Caco-2 (cell line): ENCODE measurements around the gene RAB21. TPM values are rescaled to one million over a fixed set of nuclear protein-coding genes. Genes with fewer than 3 reads are reported as not detected.

Source experiments
- BruUV-seq: library from RNA; stranded (reverse); fragments of 400-500 nt; replicated peaks from 2 replicates; lab custom pipeline; 2021; lab: Mats Ljungman, UMichigan
- CTCF ChIA-PET: fragments of 300-600 bp; sonication (Branson Sonifier 250); formaldehyde crosslinking; loops from one replicate; lab custom pipeline; 2022; ENCODE audit warnings: antibody characterized with exemption; lab: Charles Lee
- POLR2A ChIA-PET: fragments of 300-600 bp; sonication (Branson Sonifier 250); formaldehyde crosslinking; loops from one replicate; lab custom pipeline; 2022; ENCODE audit warnings: antibody characterized with exemption; lab: Charles Lee
- DNase-seq, 2 experiments: peaks; one replicate each; pipeline versions ENCODE4 v3.0.0 to v3.0.0-alpha.2; 2020 to 2022
- H3K27me3 ChIP-seq: replicated peaks from 2 replicates; pipeline ENCODE4 v1.6.0; 2011; ENCODE audit warnings: low read length; ENCODE audit not compliant: control insufficient read depth, insufficient read depth
- H3K36me3 ChIP-seq: 2 replicates; pipeline ENCODE4 v1.5.1; 2011; ENCODE audit warnings: low read length; ENCODE audit not compliant: control insufficient read depth, insufficient read depth
- H3K4me1 ChIP-seq: fragments of 250-450 bp; sonication (Bioruptor Pico); 2 replicates; pipeline ENCODE4 v1.5.1; 2020; ENCODE audit warnings: mild to moderate bottlenecking
- H3K4me3 ChIP-seq: 2 replicates; pipeline ENCODE4 v1.5.1; 2011; ENCODE audit warnings: low read depth, mild to moderate bottlenecking, control low read depth, low read length
- H3K9me3 ChIP-seq: fragments of 250-450 bp; sonication (Bioruptor Pico); 2 replicates; pipeline ENCODE4 v1.5.1; 2020; ENCODE audit warnings: mild to moderate bottlenecking, moderate library complexity
- H3K27ac Mint-ChIP-seq: one replicate; pipeline ENCODE4 v1.8.0; 2022; ENCODE audit warnings: mixed read lengths; ENCODE audit not compliant: unreplicated experiment
- H3K27me3 Mint-ChIP-seq: one replicate; pipeline ENCODE4 v1.8.0; 2022; ENCODE audit warnings: mixed read lengths; ENCODE audit not compliant: insufficient read depth, unreplicated experiment
- H3K36me3 Mint-ChIP-seq: one replicate; pipeline ENCODE4 v1.8.0; 2022; ENCODE audit warnings: mild to moderate bottlenecking, mixed read lengths; ENCODE audit not compliant: insufficient read depth, unreplicated experiment
- H3K4me1 Mint-ChIP-seq: one replicate; pipeline ENCODE4 v1.8.0; 2022; ENCODE audit warnings: low read depth, mixed read lengths; ENCODE audit not compliant: unreplicated experiment
- H3K4me3 Mint-ChIP-seq: one replicate; pipeline ENCODE4 v1.8.0; 2022; ENCODE audit warnings: mild to moderate bottlenecking, moderate library complexity, mixed read lengths; ENCODE audit not compliant: unreplicated experiment
- H3K9me3 Mint-ChIP-seq: one replicate; pipeline ENCODE4 v1.8.0; 2022; ENCODE audit warnings: mixed read lengths; ENCODE audit not compliant: unreplicated experiment
- intact Hi-C: fragments of 100-400 bp; cut with micrococcal nuclease; formaldehyde crosslinking; loops from one replicate; pipeline ENCODE4 v1.10.0; 2022; ENCODE audit not compliant: unreplicated experiment
- total RNA-seq: library from RNA; stranded (reverse); gene quantifications from 2 replicates; pipeline ENCODE4 v1.2.3, GENCODE V29; 2022
- TF ChIP-seq, protein P1 (sequence below), 2 experiments: fragments of 200-600 bp in 1 of 2; IDR thresholded peaks; 1 replicate in 1 of 2; 2 replicates in 1 of 2; pipeline versions ENCODE4 v1.5.1 to v1.8.0; 2011 to 2022; ENCODE audit warnings: antibody characterized with exemption in 1 of 2, control low read depth in 1 of 2, inconsistent platforms in 1 of 2, low read depth in 1 of 2, low read length in 1 of 2, mild to moderate bottlenecking in 1 of 2, moderate library complexity in 1 of 2; ENCODE audit not compliant: insufficient read depth in 1 of 2, severe bottlenecking in 1 of 2, unreplicated experiment in 1 of 2

Gene RAB21
- total RNA-seq, 1 experiment from 2014 or later = 72.0 TPM

DNA sequence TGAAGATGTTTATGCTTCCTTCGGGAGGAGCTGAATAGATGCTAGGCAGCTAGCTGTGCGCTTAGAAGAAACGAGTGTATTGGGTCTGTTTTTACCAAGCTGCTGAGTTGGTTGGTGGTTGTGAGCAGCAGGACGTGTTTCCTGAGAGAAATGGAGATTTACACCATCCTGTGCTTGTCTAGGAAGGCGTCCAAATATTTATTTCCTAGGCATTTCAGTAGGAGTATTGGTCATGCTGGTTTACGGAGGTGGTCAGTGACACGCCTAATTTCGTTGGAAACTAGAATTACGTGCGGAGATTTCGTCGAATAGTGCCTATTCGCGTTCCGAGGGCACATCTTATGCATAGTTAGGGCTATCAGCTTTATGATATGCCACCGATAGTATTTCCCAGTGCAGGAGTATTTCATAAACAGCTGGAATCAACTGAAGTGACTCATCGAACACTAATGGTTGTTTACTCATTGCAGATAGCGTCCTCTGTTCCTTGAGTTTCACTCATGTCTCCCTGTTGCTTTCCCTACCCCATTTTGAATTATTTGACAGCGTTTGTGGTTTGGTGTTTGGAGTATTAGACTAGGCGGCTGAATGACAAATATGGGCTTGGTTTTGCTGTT lies 85.7 kb downstream of the RAB21 start:
- TF ChIP-seq, protein P1, sequence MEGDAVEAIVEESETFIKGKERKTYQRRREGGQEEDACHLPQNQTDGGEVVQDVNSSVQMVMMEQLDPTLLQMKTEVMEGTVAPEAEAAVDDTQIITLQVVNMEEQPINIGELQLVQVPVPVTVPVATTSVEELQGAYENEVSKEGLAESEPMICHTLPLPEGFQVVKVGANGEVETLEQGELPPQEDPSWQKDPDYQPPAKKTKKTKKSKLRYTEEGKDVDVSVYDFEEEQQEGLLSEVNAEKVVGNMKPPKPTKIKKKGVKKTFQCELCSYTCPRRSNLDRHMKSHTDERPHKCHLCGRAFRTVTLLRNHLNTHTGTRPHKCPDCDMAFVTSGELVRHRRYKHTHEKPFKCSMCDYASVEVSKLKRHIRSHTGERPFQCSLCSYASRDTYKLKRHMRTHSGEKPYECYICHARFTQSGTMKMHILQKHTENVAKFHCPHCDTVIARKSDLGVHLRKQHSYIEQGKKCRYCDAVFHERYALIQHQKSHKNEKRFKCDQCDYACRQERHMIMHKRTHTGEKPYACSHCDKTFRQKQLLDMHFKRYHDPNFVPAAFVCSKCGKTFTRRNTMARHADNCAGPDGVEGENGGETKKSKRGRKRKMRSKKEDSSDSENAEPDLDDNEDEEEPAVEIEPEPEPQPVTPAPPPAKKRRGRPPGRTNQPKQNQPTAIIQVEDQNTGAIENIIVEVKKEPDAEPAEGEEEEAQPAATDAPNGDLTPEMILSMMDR (IDR thresholded peaks at IDR 0.05; ENCODE audit: insufficient read depth in 1 of 2, low read depth in 1 of 2, low read length in 1 of 2, severe bottlenecking in 1 of 2, unreplicated experiment in 1 of 2) = no peak
- Mint-ChIP-seq H3K9me3 (no peaks in the 10 kb centered on the region), H3K27me3 (no peaks in the 10 kb centered on the region), H3K36me3 (peaks cover 10% of the 10 kb centered on the region), H3K4me3 (peak overlapping the region; percentile 96), H3K4me1 (peaks cover 6% of the 10 kb centered on the region), H3K27ac (peak overlapping the region; percentile 99)
- no peaks in the 10 kb centered on the region for H3K27me3 ChIP-seq
- H3K4me3 ChIP-seq = peak overlapping the region; percentile 73
- intact Hi-C loops = no loop called here
- BruUV-seq = no TSS peak
- no peaks in the 10 kb centered on the region for H3K36me3 ChIP-seq
- 0 out of 2 replicates have a peak, but pooled peaks cover 9% of the 10 kb centered on the region for H3K4me1 ChIP-seq
- no peaks in the 10 kb centered on the region for H3K9me3 ChIP-seq
- CTCF ChIA-PET = no interaction called here
- DNase-seq = peak in 1 of 2 experiments; percentile 29
- POLR2A ChIA-PET = interaction anchor here (1.3 kb wide), 1 partner anchor 86 kb away, joined by 3 read pairs; the partner anchor contains the start of gene RAB21

DNA sequence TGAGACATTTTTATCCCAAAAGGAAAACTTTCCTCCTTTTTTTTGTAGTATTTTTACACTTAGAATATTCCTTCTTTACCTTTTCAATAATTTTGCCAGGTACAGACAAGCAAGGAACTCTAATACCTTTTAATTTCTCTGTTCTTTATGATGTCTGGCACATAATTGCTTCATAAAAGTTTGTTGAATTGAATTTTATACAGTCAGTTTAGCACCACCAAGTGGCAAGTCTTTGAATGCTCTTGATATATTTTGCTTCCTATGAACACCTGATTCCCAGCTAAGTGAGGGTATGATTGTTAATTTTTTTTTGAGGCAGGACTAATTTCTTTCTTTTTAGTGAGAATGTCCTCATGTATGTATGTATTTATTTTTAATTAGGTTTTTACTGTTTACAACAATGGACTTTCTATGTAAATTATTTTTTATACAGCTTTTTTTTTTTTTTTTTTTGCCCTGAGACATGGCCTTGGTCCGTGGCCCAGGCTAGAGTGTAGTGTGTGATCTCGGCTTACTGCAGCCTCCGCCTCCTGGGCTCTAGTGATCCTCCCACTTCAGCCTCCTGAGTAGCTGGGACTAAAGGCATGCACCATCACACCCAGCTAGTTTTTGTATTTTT lies 91.8 kb downstream of the RAB21 start:
- no peak overlapping the region for H3K4me3 Mint-ChIP-seq
- no peaks in the 10 kb centered on the region for H3K27me3 Mint-ChIP-seq
- intact Hi-C loops = loop anchor here (1.0 kb wide), 1 partner anchor 66 kb away; no protein-coding TSS in a partner anchor
- Histone ChIP-seq H3K36me3 (no peaks in the 10 kb centered on the region), H3K27me3 (no peaks in the 10 kb centered on the region), H3K4me1 (no peaks in the 10 kb centered on the region), H3K9me3 (no peaks in the 10 kb centered on the region), H3K4me3 (no peak overlapping the region)
- TF ChIP-seq, protein P1 (IDR thresholded peaks at IDR 0.05; ENCODE audit: insufficient read depth in 1 of 2, low read depth in 1 of 2, low read length in 1 of 2, severe bottlenecking in 1 of 2, unreplicated experiment in 1 of 2) = peak; percentile 40 to 55
- POLR2A ChIA-PET = no interaction called here
- no peaks in the 10 kb centered on the region for H3K9me3 Mint-ChIP-seq
- peaks cover 6% of the 10 kb centered on the region for H3K36me3 Mint-ChIP-seq
- peaks cover 2% of the 10 kb centered on the region for H3K4me1 Mint-ChIP-seq
- DNase-seq = peak in 1 of 2 experiments; percentile 12
- H3K27ac Mint-ChIP-seq = no peak overlapping the region
- CTCF ChIA-PET = interaction anchor here (0.5 to 0.6 kb wide), 5 partner anchors 19 to 403 kb away, joined by 3 to 4 read pairs (median 3); no protein-coding TSS in a partner anchor
- BruUV-seq = no TSS peak

DNA sequence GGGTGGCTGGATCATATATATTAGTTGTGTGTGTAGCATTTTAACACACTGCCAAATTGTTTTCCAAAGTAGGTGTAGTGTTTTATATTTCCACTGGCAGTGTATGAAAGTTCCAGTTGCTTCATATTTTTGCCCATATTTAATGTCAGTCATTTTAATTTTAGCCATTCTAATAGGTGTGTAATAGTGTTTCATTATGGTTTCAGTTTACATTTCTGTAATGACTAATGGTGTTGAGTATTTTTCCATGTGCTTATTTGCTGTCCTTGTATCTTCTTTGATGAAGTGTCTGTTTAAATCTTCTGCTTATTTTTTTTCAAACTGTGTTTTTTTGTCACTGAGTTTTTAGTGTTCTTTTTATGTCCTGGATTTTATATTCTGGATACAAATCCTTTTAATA lies 93.5 kb downstream of the RAB21 start:
- no peaks in the 10 kb centered on the region for H3K27me3 ChIP-seq
- Mint-ChIP-seq H3K4me1 (no peaks in the 10 kb centered on the region), H3K4me3 (no peak overlapping the region), H3K9me3 (no peaks in the 10 kb centered on the region), H3K27ac (no peak overlapping the region), H3K27me3 (no peaks in the 10 kb centered on the region), H3K36me3 (peaks cover 7% of the 10 kb centered on the region)
- TF ChIP-seq, protein P1 (IDR thresholded peaks at IDR 0.05; ENCODE audit: insufficient read depth in 1 of 2, low read depth in 1 of 2, low read length in 1 of 2, severe bottlenecking in 1 of 2, unreplicated experiment in 1 of 2) = no peak
- no peaks in the 10 kb centered on the region; the same call in 1 of the 2 replicates for H3K4me1 ChIP-seq
- H3K36me3 ChIP-seq = no peaks in the 10 kb centered on the region
- no peaks in the 10 kb centered on the region for H3K9me3 ChIP-seq
- no peak for DNase-seq
- intact Hi-C loops = no loop called here
- no peak overlapping the region for H3K4me3 ChIP-seq
- POLR2A ChIA-PET = no interaction called here
- BruUV-seq = no TSS peak
- CTCF ChIA-PET = no interaction called here
